DMS53 (cell line): ENCODE results near the gene BCR.

Source experiments
- DNase-seq: peaks from one replicate; lab custom pipeline; 2025; lab: John Stamatoyannopoulos, UW

Gene BCR

DNA sequence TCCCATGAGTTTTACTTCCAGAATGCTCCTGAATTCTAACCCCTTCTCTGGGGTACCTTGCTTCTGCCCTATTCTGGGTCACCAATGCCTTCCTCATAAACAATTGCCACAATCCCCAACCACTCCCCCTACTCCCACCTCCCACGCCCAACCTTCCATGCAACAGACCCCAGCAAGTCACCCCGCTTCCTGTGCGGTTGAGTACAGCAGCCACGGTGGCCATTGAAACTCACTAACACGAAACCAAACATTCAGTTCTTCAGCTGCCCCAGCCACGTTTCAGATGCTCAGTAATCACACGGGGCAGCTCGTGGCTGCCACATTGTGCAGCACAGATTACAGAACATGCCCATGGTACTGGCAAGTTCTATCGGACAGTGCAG lies 3.7 kb upstream of the BCR start:
- DNase-seq: no peak

DNA sequence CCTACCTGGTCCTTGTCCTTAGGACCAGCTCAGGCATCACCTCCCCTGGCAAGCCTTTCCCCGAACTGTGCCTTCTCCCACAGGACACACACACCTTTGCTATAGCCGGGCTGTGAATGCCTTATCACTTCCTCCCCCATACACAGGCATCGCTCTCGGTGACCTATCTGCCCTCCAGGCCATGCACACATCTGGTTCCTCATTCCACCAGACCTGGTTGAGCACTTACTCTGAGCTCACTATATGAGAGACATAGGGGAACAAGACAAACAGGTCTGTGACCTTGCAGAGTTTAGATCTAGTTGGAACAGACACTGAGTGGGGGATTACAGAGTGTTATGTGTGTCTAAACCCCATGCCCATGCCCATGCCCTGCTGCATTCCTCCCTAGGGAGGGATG lies 3.1 kb upstream of the BCR start:
- no peak for DNase-seq

DNA sequence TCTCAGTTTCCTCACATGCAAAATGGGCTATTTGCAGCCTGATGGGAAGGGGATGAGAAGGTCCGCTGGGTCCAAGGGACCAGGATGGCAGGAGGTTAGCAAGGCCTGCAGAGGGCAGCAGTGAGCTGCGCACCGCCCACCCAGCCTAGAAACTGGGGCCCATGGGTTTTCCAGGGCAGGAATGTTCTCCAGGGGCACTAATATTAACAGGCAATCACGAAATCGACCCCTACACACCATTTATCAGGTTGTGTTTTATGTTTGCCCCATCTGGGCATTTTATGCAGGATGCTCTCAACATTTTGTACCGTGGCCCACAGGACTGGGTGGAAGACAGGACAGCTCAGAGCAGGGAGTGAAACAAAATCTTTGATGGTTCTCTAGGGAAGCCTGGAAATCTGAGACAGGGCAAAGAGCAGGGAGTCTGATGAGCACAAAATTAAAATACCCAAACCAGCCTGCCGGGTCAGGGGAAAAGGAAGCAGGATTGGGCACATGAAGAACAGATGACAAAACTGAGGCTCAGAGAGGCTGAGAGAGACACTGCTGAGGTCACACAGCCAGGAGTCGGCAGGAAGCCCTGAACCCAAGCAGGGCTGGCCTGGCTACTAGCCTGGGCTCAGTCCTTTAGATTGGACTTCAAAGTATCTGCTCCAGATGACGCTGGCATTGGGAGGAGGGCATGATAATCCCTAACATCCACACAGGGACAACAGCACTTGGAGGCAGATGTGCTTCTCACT lies 1.6 kb upstream of the BCR start:
- DNase-seq: peak; percentile 65

- peak; percentile 74 for DNase-seq
These were observed 669 bp upstream of the BCR start for GRCh38 chr22:23179381-23180299.

DNA sequence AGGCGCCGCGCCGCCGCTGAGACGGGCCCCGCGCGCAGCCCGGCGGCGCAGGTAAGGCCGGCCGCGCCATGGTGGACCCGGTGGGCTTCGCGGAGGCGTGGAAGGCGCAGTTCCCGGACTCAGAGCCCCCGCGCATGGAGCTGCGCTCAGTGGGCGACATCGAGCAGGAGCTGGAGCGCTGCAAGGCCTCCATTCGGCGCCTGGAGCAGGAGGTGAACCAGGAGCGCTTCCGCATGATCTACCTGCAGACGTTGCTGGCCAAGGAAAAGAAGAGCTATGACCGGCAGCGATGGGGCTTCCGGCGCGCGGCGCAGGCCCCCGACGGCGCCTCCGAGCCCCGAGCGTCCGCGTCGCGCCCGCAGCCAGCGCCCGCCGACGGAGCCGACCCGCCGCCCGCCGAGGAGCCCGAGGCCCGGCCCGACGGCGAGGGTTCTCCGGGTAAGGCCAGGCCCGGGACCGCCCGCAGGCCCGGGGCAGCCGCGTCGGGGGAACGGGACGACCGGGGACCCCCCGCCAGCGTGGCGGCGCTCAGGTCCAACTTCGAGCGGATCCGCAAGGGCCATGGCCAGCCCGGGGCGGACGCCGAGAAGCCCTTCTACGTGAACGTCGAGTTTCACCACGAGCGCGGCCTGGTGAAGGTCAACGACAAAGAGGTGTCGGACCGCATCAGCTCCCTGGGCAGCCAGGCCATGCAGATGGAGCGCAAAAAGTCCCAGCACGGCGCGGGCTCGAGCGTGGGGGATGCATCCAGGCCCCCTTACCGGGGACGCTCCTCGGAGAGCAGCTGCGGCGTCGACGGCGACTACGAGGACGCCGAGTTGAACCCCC lies 798 bp downstream of the BCR start:
- DNase-seq: no peak

GRCh38 chr22:23181721-23182308 lies 1.5 kb downstream of the BCR start:
- DNase-seq: no peak

DNA sequence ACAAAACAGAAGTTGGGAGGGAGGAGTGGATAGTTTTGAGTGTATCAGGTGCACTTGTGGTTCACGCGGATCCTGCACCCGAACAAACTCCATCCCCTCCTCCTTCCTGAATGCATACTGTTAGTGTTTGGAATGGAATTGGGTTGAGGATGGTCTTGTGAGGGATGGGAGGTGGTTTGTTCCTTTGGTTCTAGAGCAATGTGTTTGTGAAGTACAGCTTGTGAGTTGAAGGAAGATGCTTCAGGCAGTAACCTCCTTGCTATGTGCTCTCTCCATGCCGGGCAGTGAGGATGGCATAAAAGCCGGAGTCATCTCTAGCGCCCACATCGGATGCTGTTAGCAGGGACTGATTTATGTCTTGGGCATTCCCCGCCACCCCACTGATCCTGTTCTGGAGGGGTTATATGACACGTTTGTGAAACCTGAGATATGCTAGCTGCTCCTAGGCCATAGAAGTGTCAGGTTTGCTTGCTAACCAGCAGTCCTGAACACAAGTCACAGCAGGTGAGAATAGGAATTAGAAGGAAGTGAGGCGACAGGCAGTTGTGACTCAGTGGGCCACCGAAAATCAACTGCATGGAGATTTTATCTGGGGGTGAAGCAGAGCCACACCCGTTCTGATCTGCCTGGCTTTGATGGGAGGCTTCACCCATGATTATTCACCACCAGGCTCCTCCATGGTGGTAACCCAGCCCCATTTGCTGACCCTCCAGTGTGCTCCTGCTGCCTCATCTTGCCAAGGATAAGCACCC lies 2.2 kb downstream of the BCR start:
- DNase-seq: no peak

GRCh38 chr22:23183061-23183698 lies 2.9 kb downstream of the BCR start:
- no peak for DNase-seq

- DNase-seq: no peak
These were observed 3.9 kb downstream of the BCR start for GRCh38 chr22:23184100-23184763.

DNA sequence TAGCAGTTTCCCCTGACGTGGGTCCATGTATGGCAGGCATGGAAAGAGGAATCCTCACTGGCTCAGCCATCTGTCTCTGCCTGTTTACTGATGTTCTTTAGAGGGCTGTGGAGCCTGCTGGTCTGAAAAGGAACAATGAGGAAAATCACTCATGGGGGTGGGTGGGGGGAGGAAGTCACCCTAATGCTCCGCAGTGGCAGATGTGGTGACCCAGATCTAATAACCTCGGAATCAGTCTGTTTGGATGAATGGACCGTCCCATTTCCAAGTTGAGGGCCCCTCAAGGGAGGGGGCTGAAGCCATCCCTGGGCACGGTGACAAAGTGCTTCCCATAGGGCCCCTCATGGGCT lies 4.4 kb downstream of the BCR start:
- no peak for DNase-seq

DNA sequence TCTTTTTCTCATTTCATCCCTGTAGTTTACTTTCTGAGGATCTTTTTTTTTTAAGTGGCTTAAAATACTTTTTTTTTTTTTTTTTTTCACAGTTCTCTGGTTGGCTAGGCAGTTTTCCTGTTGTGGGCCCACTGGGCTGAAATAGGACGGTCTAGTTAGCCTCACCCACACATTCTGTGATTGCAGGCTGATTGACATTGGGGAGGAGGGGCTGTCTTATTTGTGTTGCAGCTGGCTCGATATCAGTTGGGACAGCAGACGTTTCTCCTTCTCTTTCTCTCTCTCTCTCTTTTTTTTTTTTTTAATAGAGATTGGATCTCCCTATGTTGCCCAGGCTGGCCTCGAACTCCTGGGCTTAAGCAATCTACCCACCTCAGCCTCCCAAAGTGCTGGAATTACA lies 6.9 kb downstream of the BCR start:
- DNase-seq: no peak

DNA sequence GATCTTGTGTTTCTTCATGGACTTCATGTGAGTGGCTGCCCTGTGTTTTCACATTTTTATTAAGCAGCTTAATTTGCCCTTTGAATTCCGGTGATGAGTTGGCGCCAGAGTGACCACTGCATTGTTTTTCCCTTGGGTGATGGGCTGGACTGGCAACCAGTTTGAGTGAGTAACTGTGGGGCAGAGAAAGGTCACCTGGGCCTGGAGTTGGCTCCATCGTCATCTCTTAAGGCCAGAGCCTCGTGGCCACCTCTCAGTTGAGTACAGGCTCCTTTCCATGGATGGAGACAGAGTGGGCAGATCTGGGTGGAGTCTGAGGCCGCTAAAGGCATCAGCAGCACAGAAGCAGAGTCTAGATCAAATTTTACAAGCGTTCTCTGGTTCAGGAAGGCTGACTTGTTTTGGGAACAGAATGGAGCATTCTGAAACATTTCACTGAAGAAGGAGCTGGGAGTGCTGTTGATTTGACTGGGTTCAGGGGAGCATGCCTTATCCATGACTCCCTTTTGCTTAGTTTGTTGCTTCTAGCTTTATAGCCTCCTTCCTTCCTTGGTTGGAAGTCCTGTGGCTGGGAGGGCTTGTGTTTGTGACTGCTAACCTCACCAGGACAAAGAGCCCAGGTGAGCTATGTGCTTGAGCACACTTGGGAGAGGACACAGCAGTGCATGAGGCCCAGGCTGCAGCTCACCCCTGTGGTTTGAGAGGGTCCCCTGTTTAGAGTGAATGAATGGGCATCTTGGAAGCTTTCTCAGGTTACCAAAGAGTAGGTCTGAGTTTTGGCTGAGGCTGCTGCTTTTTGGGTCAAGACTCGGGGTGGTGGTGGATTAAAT lies 7.8 kb downstream of the BCR start:
- DNase-seq: no peak

- no peak for DNase-seq
These were observed 10.2 kb downstream of the BCR start for GRCh38 chr22:23190526-23190925.

GRCh38 chr22:23192133-23192532 lies 11.8 kb downstream of the BCR start:
- peak; percentile 93 for DNase-seq

DNA sequence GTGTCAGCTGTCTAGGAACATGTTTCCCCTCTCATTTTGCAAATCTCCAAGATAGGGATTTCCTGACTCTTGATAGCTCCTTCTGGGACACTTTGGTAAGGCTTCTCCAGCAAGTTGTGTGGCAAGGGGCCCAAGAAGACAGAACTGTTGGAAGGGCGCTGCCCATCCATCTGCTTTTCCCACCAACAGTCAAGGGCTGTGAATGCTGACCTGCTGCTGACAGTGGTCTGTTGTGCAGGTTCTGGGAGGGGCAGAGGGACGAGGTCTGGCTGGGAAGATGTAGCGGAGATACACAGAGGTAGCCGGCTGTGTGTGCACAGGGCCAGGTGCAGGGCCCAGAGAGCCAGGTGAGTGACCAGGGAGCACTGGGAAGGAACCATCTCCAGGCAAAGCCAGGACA lies 12.2 kb downstream of the BCR start:
- peak; percentile 70 for DNase-seq

- DNase-seq: no peak
These were observed 13.0 kb downstream of the BCR start for GRCh38 chr22:23193196-23193827.

GRCh38 chr22:23193882-23194281 lies 13.6 kb downstream of the BCR start:
- no peak for DNase-seq

GRCh38 chr22:23196165-23196564 lies 15.9 kb downstream of the BCR start:
- no peak for DNase-seq

GRCh38 chr22:23197836-23198235 lies 17.5 kb downstream of the BCR start:
- no peak for DNase-seq
